Liver (tissue), 3 donors: ENCODE data around the gene ADAMTS19.

ENCODE experiments used
- CTCF ChIP-seq: fragments of 150-350 bp; IDR thresholded peaks from 2 replicates; pipeline ENCODE4 v1.5.1; 2017; ENCODE audit warnings: improper control_type of control experiment, low read depth, low read length; ENCODE audit not compliant: missing input control
- FOXA1 ChIP-seq: IDR thresholded peaks from 2 replicates; pipeline ENCODE4 v1.6.1; 2016; ENCODE audit warnings: antibody characterized with exemption
- GABPA ChIP-seq, 2 donors: IDR thresholded peaks in 1 of 2; conservative IDR thresholded peaks in 1 of 2; 2 replicates each; pipeline ENCODE4 v1.6.1; 2016; ENCODE audit warnings: antibody characterized with exemption in 2 of 2, mild to moderate bottlenecking in 1 of 2, moderate library complexity in 1 of 2
- MAX ChIP-seq: IDR thresholded peaks from 2 replicates; pipeline ENCODE4 v1.6.1; 2016; ENCODE audit warnings: antibody characterized with exemption
- REST ChIP-seq: IDR thresholded peaks from 2 replicates; pipeline ENCODE4 v1.6.1; 2016; ENCODE audit warnings: antibody characterized with exemption, mild to moderate bottlenecking
- TAF1 ChIP-seq: conservative IDR thresholded peaks from 2 replicates; pipeline ENCODE4 v1.6.1; 2016; ENCODE audit warnings: antibody characterized with exemption, mild to moderate bottlenecking
- donor health status: healthy.
- donor health status: healthy.

DNA sequence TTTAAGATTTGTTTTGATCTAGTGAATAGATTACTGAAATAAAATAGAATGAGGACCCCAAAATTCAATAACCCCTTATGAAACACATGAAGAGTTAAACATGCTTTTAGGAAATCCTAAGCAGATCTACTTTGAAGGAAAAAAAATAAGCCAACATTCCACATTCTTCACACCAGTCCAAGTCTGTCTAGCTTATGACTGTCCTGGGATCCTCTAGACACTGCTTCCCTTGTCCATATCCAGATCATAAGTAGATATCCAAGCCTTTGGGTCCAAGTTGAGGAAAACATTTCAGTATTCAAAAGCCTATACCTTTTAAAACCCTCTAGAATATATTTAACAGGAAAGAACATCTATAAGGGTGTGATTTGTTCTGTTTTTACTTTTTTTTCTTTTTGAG is 228.9 kb downstream of the ADAMTS19 start:
- TF ChIP-seq CTCF (no peak), MAX (no peak), REST (no peak), TAF1 (no peak), FOXA1 (no peak), GABPA (IDR thresholded peaks at IDR 0.05 in 1 of 2, conservative IDR thresholded peaks at IDR 0.05 in 1 of 2) (no peak)
